ENCODE results near the gene SMIM22. TPM values are rescaled to one million over a fixed set of nuclear protein-coding genes. Genes with fewer than 3 reads are reported as not detected.
"Not testable (repeated sequence)": the region's sequence is repeated elsewhere in the genome, so short reads cannot be mapped to it uniquely, and the experiment has no call there.

The SMIM22 gene
- total RNA-seq, 1 donor from 2014 or later: not detected

DNA sequence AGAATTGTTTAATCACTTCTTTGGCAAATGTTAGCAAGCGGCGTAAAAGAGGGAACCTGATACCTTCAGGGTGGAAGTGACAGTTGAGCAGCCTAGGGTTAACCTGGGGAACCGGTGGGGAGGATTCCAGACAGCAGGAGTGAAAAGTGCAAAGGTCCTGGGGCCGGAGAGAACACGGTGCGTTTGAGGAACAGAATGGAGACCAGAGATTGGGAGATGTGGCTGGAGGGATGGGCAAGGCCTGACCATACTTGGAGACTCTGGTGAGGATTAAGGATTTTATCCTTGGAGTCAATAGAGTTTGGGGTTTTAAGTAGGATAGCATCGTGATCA, 25.9 kb upstream of the SMIM22 start:
- DNase-seq: no peak

DNA sequence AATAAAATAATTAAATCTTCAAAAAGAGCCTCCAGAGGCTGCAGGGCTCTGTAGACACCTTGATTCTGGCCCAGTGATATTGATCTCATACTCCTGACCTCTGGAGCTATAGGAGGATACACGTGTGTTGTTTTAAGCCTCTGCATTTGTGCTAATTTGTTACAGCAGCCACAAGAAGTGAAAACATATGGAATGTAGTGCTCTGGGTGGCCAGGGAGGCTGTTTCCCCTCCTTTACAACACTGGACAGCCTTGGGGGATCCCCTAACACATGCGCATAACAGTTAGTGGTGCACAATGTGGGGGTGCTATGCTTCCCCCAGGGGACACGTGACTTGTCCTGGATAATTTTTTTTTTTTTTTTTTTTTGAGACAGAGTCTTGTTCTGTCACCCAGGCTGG, 23.5 kb upstream of the SMIM22 start:
- DNase-seq: no peak

DNA sequence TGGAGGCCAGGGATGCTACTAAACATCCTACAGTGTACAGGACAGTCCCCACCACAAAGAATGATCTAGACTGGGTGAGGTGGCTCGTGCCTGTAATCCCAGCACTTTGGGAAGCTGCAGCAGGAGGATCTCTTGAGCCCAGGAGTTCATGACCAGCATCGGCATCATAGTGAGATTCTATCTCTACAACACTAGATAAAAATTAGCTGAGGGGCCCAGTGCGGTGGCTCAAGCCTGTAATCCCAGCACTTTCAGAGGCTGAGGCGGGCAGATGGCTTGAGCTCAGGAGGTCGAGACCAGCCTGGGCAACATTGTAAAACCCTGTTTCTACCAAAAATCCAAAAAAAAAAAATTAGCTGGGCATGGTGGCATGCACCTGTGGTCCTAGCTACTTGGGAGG, 22.8 kb upstream of the SMIM22 start:
- DNase-seq: no peak

DNA sequence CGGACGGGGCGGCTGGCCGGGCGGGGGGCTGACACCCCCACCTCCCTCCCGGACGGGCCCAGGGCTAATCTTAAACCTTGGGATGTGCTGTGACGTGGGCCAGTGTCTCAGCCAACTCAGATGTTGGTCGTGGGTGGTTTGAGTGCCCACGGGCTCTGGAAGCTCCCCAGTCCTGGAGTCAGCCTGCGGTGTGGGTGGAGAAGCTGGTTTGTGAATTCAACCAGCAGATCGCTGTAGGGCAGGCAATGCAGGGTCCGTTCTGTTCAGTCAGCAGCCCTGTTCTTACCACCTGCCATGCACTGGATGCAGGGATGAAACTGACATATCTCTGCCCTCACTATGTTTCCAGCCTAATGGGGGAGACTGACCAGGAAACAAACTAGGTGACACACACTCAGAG, 20.2 kb upstream of the SMIM22 start:
- no peak for DNase-seq

DNA sequence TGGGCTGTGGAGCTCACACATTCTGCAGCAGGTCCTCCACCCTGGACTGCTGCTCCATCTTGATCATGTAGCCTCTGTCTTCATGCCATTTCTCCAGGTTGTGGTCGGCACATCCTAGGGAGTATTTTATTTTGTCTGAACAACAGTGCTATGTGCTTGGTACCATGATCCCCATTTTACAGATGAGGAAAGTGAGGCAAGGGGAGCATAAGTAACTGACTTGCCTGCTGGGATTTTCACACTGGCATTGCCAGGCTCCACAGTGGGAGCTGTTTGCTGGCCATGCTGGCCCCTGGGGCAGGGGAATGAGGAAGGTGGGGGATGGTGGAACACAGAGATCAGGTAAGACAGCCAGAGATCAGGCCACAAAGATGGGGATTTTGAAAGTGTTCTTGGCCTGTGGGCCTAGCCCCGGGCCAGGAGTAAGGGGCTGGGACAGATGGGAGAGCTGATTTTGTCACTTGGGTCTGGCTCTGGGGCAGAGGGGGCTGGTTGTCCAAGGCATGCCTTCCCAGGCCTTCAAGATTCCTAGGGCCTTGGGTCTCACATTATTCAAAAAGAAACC, 18.9 kb upstream of the SMIM22 start:
- no peak for DNase-seq

GRCh38 chr16:4777339-4778049, 17.7 kb upstream of the SMIM22 start:
- no peak for DNase-seq

- DNase-seq: no peak
Measured at GRCh38 chr16:4778050-4778392, 17.1 kb upstream of the SMIM22 start.

GRCh38 chr16:4780235-4780634, 14.9 kb upstream of the SMIM22 start:
- DNase-seq: no peak

DNA sequence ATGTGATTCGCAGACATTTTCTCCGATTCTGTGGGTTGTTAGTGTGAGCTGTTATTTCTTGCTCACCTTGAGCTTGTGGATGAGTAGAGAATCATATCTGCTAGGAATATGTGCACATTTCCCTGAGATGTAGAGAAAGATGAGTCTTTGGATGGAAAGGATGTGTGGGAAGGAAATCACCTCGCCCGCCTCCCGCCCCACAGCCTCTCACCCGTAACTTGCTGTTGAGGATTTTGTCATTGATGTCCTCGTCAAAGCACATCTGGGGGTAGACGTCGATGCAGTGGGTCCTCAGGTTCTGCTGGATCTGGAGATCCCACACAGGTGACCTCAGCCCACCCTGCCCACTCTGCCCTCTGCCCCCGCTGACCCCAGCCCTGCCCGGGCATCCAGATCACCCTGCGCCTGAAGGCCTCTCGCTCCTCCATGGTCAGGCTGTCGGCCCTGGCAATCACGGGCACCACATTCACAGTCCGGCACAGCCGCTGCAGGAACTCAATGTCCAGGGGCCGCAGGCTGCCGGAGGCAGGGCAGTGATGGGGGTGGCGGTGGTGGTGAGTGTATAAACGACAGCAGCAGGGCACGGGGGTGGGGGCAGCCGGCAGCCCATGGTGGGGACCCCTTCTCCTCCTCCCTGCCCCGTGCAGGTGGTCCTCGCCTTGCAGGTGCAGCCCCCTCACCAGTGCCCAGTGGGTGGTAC, 11.8 kb upstream of the SMIM22 start:
- no peak for DNase-seq

GRCh38 chr16:4783951-4784336, 11.2 kb upstream of the SMIM22 start:
- no peak for DNase-seq

DNA sequence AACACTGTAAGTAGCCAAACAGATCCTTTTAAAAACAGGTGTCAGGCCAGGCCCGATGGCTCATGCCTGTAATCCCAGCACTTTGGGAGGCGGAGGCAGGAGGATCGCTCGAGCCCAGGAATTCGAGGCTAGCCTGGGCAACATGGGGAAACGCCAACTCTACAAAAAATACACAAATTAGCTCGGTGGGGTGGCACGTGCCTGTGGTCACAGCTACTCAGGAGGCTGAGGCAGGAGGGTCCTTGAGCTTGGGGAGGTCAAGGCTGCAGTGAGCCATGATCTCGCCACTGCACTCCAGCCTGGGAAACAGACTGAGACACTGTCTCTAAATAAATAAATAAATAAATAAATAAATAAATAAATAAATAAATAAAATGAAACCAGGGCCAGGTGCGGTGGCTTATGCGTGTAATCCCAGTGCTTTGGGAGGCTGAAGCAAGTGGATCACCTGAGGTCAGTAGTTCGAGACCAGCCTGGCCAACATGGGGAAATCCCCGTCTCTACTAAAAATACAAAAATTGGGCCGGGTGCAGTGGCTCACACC, 10.7 kb upstream of the SMIM22 start:
- not testable (repeated sequence) for DNase-seq

DNA sequence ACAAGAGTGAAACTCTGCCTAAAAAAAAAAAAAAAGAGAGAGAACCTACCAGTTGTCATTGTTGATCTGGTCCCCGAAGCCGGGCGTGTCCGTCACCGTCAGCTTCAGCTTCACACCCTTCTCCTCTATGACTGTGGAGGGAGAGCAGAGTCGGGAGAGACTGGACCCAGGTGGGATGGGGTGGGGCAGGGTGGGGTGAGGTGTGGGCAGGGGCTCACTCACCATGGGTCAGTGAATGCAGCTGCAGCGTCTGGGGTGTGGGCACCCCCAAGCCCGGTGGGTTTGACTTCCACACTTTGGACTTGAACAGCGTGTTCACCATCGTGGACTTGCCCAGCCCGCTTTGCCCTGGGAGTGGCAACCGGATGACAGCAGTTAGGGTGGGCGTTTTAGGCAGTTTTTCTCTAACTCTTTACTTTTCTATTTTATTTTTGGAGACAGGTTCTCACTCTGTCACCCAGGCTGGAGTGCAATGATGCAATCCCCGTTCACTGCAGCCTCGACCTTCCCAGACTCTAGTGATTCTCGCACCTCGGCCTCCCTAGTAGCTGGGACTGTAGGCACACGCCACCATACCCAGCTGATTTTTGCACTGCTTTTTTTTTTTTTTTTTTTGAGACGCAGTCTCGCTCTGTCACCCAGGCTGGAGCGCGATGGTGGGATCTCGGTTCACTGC, 9.3 kb upstream of the SMIM22 start:
- no peak for DNase-seq

- no peak for DNase-seq
Measured at GRCh38 chr16:4787068-4787467, 8.1 kb upstream of the SMIM22 start.

DNA sequence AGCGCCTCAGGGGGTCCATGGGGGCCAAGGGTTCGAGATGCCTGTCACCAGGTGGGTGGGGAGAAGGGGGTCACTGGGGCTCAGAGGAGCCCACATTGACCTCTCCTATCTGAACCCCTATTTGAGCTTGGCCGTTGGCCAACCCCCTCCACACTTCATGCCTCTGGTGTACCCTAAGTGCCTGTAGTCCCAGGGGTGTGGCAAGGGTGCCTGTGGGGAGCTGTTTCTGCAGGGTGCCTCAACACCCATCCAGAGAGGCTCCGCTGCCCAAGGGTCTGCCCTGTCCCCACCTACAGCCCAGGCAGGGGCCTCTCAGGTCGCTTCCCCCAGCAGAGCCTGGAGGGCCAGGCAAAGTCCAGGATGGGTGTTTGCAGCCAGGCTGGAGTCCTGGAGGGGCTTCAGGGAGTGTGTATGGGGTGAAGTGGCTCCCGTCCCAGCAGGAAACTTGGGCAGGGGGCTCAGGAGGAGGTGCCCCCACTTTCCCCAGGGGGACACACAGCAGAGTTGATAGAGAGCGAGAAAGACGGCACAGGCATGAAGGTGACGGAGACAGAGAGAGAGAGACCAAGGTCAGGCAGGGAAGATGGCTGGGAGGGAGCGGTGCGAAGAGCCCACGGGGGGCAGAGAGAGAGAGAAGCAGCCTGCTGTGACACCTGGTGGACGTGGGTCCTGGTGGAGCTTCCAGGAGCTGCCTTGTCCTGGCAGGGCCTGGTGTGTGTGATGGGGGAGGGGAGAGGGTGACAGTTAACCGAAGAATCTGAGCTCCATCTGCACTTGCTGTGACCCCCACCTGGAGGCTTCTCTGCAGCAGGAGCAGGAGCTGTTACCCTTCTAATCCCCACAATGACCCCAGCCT, 7.3 kb upstream of the SMIM22 start, which contains the start of gene SEPTIN12:
Gene SEPTIN12 (minus strand): TSS at position 719 of the 856 bp plus-strand sequence. CDS start 700 bp downstream, at position 19.
- DNase-seq: no peak

DNA sequence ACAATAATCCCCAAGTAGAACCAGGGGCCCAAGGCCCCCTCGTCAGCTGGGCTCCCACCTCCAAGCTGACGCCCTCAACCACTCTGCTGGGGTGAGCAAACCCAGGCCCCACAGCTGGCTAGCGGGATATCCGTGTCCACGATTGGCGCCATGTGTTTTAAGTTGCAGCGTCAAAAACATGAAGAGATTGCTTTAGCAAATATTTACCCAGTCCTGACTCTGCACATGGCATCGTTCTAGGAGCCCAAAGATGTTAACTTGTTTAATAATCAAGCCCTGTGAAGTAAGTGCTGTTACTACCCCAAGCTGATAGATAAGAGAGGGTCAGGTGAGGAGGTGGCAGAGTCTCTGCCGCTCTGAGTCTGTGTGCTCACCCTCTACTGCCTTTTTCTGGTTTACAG, 6.7 kb upstream of the SMIM22 start:
- DNase-seq: no peak

GRCh38 chr16:4788910-4789309, 6.3 kb upstream of the SMIM22 start:
- DNase-seq: no peak

- DNase-seq: no peak
Measured at GRCh38 chr16:4790261-4790660, 4.9 kb upstream of the SMIM22 start.

DNA sequence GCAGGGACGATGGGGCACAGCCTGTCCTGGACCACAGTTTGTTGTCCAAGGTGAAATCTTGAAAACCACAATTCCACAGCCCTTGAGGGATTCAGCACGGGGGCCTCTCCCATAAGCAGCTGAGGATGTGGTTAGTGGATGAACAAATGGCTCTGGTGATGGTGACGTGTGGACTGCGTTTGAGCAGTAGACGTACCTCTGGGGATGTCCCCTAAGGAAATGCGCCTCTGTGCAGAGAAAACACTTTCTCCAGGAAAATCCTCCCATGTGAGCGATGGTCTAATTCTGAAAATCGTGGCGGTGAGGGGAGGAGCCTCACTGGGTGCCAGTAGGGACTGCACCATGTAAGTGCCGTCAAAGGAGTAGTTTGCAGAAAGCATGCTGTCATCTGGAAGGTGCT, 4.3 kb upstream of the SMIM22 start:
- no peak for DNase-seq

DNA sequence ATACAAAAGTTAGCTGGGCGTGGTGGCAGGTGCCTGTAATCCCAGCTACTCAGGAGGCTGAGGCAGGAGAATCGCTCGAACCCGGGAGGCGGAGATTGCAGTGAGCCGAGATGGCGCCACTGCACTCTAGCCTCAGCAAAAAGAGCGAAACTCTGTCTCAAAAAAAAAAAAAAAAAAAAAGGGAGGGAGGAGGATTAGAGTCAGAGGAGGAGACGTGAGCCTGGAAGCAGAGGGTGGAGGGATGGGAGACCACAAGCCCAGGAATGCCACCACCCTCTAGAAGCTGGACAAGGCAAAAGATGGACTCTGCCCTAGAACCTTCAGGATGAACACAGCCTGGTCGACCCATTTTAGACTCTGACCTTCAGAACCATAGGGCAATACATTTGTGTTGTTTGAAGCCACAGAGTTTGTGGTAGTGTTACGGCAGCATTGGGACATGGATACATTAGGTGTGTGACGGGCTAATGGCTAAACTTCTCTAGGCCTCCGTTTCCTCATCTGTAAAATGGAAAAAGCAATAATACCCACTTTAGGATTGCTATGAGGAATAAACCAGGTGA, 2.1 kb upstream of the SMIM22 start:
- no peak for DNase-seq

DNA sequence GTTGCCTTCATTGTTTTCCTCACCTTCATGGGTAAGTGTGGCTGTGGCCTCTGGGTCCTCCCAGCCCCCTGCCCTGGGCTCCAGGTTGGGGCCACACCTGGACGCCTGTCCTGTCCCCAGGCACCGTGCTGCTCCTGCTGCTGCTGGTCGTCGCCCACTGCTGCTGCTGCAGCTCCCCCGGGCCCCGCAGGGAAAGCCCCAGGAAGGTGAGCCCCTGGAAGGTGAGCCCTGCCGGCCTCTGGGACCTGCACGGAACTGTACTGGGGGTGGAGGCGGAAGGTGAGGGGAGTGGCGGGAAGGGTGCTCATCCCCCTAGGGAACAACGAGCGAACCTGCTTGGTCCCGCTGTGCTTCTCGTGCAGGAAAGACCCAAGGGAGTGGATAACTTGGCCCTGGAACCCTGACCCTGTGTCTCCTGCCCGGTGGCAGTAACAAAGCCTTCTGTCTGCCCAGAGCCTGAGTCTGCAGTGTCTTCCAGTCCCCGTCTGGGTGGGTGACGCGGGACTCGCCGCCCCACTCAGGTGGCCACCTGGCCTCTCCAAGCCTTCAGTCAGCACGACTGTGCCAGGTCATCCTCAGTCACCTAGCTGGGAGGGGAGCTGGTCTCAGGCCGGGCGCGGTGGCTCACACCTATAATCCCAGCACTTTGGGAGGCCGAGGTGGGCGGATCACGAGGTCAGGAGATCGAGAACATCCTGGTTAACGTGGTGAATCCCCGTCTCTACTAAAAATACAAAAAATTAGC, 831 bp downstream of the SMIM22 start:
- no peak for DNase-seq
